Uterus (tissue), 4 donors: ENCODE results near the gene SLC16A2. TPM values are rescaled to one million over a fixed set of nuclear protein-coding genes. Genes with fewer than 3 reads are reported as not detected.
"Not testable (repeated sequence)": the region's sequence is repeated elsewhere in the genome, so short reads cannot be mapped to it uniquely, and the experiment has no call there.

Experiments
- DNase-seq, 2 donors: peaks; one replicate each; pipeline ENCODE4 v3.0.0-alpha.2; 2019 to 2020
- H3K27ac ChIP-seq, 2 donors: fragments of 200-600 bp; sonication (generic); 1 replicate in 1 of 2; 2 replicates in 1 of 2; pipeline ENCODE4 v1.5.1; 2016 to 2018
- H3K27me3 ChIP-seq, 2 donors: fragments of 200-600 bp; sonication (generic); one replicate each; pipeline ENCODE4 v1.5.1; 2018 to 2019; ENCODE audit warnings: control low read depth in 1 of 2
- H3K36me3 ChIP-seq, 2 donors: fragments of 200-600 bp; sonication (generic); one replicate each; pipeline ENCODE4 v1.5.1; 2019; ENCODE audit warnings: control low read depth in 1 of 2
- H3K4me1 ChIP-seq, 2 donors: fragments of 200-600 bp; sonication (generic); one replicate each; pipeline ENCODE4 v1.5.1; 2018 to 2019; ENCODE audit warnings: control low read depth in 1 of 2
- H3K4me3 ChIP-seq, 2 donors: fragments of 200-600 bp; sonication (generic); 1 replicate in 1 of 2; 2 replicates in 1 of 2; pipeline ENCODE4 v1.5.1; 2018 to 2019; ENCODE audit warnings: mild to moderate bottlenecking in 1 of 2
- H3K9me3 ChIP-seq, 2 donors: fragments of 200-600 bp; sonication (generic); one replicate each; pipeline ENCODE4 v1.5.1; 2019; ENCODE audit warnings: control low read depth in 1 of 2
- POLR2A ChIP-seq, 2 donors: fragments of 450-650 bp; IDR thresholded peaks; one replicate each; pipeline ENCODE4 v1.6.1; 2016; ENCODE audit warnings: antibody characterized with exemption in 2 of 2, mild to moderate bottlenecking in 1 of 2, moderate library complexity in 1 of 2
- intact Hi-C: fragments of 100-400 bp; cut with DNase I; formaldehyde crosslinking; loops from one replicate; pipeline ENCODE4 v1.15.1; 2023; ENCODE audit warnings: low total_unique reads
- total RNA-seq, 4 donors: library from RNA; depleted of rRNA in 3 of 4; stranded (reverse); fragments of >200 nt in 3 of 4; gene quantifications; one replicate each; pipeline versions ENCODE4 v1.1.0 to v1.2.4, GENCODE V29; 2014 to 2023
- TF ChIP-seq, protein P1 (sequence below), 4 experiments: fragments of 200-600 bp in 2 of 4; fragments of 450-650 bp in 2 of 4; sonication (generic) in 2 of 4; IDR thresholded peaks; one replicate each; pipeline ENCODE4 v1.5.1; 2016 to 2019; ENCODE audit warnings: antibody characterized with exemption in 4 of 4, mild to moderate bottlenecking in 2 of 4, moderate library complexity in 1 of 4
- donor health status: DM: yes; HTN: yes; CAD: no.

The SLC16A2 gene
- total RNA-seq, 4 donors from 2014 or later = 4.4 to 26.1 (median 8.2) TPM

- intact Hi-C loops = no loop called here
- Histone ChIP-seq H3K27ac (no peak overlapping the region), H3K4me3 (no peak overlapping the region), H3K9me3 (no peaks in the 10 kb centered on the region), H3K27me3 (no peaks in the 10 kb centered on the region), H3K4me1 (no peaks in the 10 kb centered on the region), H3K36me3 (no peaks in the 10 kb centered on the region)
- no peak for DNase-seq
- TF ChIP-seq, protein P1, sequence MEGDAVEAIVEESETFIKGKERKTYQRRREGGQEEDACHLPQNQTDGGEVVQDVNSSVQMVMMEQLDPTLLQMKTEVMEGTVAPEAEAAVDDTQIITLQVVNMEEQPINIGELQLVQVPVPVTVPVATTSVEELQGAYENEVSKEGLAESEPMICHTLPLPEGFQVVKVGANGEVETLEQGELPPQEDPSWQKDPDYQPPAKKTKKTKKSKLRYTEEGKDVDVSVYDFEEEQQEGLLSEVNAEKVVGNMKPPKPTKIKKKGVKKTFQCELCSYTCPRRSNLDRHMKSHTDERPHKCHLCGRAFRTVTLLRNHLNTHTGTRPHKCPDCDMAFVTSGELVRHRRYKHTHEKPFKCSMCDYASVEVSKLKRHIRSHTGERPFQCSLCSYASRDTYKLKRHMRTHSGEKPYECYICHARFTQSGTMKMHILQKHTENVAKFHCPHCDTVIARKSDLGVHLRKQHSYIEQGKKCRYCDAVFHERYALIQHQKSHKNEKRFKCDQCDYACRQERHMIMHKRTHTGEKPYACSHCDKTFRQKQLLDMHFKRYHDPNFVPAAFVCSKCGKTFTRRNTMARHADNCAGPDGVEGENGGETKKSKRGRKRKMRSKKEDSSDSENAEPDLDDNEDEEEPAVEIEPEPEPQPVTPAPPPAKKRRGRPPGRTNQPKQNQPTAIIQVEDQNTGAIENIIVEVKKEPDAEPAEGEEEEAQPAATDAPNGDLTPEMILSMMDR (IDR thresholded peaks at IDR 0.05) = no peak
Observed at GRCh38 chrX:74449937-74450330, 28.6 kb downstream of the SLC16A2 start.

GRCh38 chrX:74450803-74451449 is 29.6 kb downstream of the SLC16A2 start:
- Histone ChIP-seq H3K27ac (no peak overlapping the region), H3K36me3 (no peaks in the 10 kb centered on the region), H3K4me1 (no peaks in the 10 kb centered on the region), H3K4me3 (no peak overlapping the region), H3K27me3 (no peaks in the 10 kb centered on the region), H3K9me3 (no peaks in the 10 kb centered on the region)
- TF ChIP-seq, protein P1 (IDR thresholded peaks at IDR 0.05) = no peak
- no peak for DNase-seq
- intact Hi-C loops = no loop called here

GRCh38 chrX:74451450-74452198 is 30.3 kb downstream of the SLC16A2 start:
- Histone ChIP-seq H3K9me3 (no peaks in the 10 kb centered on the region), H3K27ac (no peak overlapping the region), H3K4me3 (no peak overlapping the region), H3K27me3 (no peaks in the 10 kb centered on the region), H3K4me1 (no peaks in the 10 kb centered on the region), H3K36me3 (no peaks in the 10 kb centered on the region)
- no peak for DNase-seq
- TF ChIP-seq, protein P1 (IDR thresholded peaks at IDR 0.05) = no peak
- no peak for TF ChIP-seq POLR2A (IDR thresholded peaks at IDR 0.05)
- intact Hi-C loops = no loop called here

- Histone ChIP-seq H3K27ac (no peak overlapping the region), H3K27me3 (no peaks in the 10 kb centered on the region), H3K4me3 (no peak overlapping the region), H3K36me3 (no peaks in the 10 kb centered on the region), H3K9me3 (no peaks in the 10 kb centered on the region), H3K4me1 (no peaks in the 10 kb centered on the region)
- no peak for DNase-seq
- intact Hi-C loops = no loop called here
- TF ChIP-seq, protein P1 (IDR thresholded peaks at IDR 0.05) = no peak
- no peak for TF ChIP-seq POLR2A (IDR thresholded peaks at IDR 0.05)
Observed at GRCh38 chrX:74452199-74452481, 30.8 kb downstream of the SLC16A2 start.

- Histone ChIP-seq H3K9me3 (no peaks in the 10 kb centered on the region), H3K36me3 (no peaks in the 10 kb centered on the region), H3K4me3 (no peak overlapping the region), H3K4me1 (no peaks in the 10 kb centered on the region), H3K27me3 (no peaks in the 10 kb centered on the region), H3K27ac (no peak overlapping the region)
- DNase-seq = no peak
- intact Hi-C loops = no loop called here
- TF ChIP-seq POLR2A (IDR thresholded peaks at IDR 0.05) = no peak
- TF ChIP-seq, protein P1 (IDR thresholded peaks at IDR 0.05) = no peak
Observed at GRCh38 chrX:74453178-74453577, 31.9 kb downstream of the SLC16A2 start.

DNA sequence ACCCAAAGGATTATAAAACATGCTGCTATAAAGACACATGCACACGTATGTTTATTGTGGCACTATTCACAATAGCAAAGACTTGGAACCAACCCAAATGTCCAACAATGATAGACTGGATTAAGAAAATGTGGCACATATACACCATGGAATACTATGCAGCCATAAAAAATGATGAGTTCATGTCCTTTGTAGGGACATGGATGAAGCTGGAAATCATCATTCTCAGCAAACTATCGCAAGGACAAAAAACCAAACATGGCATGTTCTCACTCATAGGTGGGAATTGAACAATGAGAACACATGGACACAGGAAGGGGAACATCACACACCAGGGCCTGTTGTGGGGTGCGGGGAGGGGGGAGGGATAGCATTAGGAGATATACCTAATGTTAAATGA is 32.9 kb downstream of the SLC16A2 start:
- intact Hi-C loops, H3K4me1 ChIP-seq, H3K27me3 ChIP-seq, H3K4me3 ChIP-seq, DNase-seq, H3K9me3 ChIP-seq, H3K27ac ChIP-seq, H3K36me3 ChIP-seq: not testable (repeated sequence)
